Effector memory CD4-positive, alpha-beta T cell (primary cell): ENCODE measurements around the gene HSPA4.
A peak's percentile ranks its signal among the peaks of the same experiment; 100 is the strongest.

Source experiments
- DNase-seq, 3 donors: peaks; one replicate each; pipeline ENCODE4 v3.0.0-alpha.2; 2020
- H3K27ac ChIP-seq: 2 replicates; pipeline ENCODE4 v1.7.0; 2013; ENCODE audit warnings: mild to moderate bottlenecking, low read length, moderate library complexity; ENCODE audit not compliant: insufficient read depth, poor library complexity, severe bottlenecking
- H3K27me3 ChIP-seq: replicated peaks from 2 replicates; pipeline ENCODE4 v1.7.0; 2013; ENCODE audit warnings: mild to moderate bottlenecking, low read length; ENCODE audit not compliant: insufficient read depth, control insufficient read depth, poor library complexity, severe bottlenecking
- H3K36me3 ChIP-seq: 2 replicates; pipeline ENCODE4 v1.7.0; 2013; ENCODE audit warnings: mild to moderate bottlenecking, low read length, moderate library complexity; ENCODE audit not compliant: control insufficient read depth, insufficient read depth
- H3K4me1 ChIP-seq: 2 replicates; pipeline ENCODE4 v1.7.0; 2013; ENCODE audit warnings: low read length, mild to moderate bottlenecking; ENCODE audit not compliant: control insufficient read depth, insufficient read depth, poor library complexity, severe bottlenecking
- H3K4me3 ChIP-seq: 2 replicates; pipeline ENCODE4 v1.7.0; 2013; ENCODE audit warnings: low read length, low read depth, mild to moderate bottlenecking; ENCODE audit not compliant: insufficient read depth, poor library complexity, severe bottlenecking
- H3K9me3 ChIP-seq: 2 replicates; pipeline ENCODE4 v1.7.0; 2013; ENCODE audit warnings: mild to moderate bottlenecking, low read length, moderate library complexity; ENCODE audit not compliant: control insufficient read depth

Gene HSPA4

GRCh38 chr5:133048993-133049725 is 2.7 kb upstream of the HSPA4 start:
- Histone ChIP-seq H3K27me3 (no peaks in the 10 kb centered on the region), H3K4me1 (peaks cover 14% of the 10 kb centered on the region), H3K36me3 (no peaks in the 10 kb centered on the region), H3K27ac (no peak overlapping the region), H3K9me3 (no peaks in the 10 kb centered on the region), H3K4me3 (no peak overlapping the region)
- no peak for DNase-seq

- H3K36me3 ChIP-seq = no peaks in the 10 kb centered on the region
- peaks cover 14% of the 10 kb centered on the region for H3K4me1 ChIP-seq
- DNase-seq = no peak
- H3K27me3 ChIP-seq = no peaks in the 10 kb centered on the region
- H3K27ac ChIP-seq = no peak overlapping the region
- no peak overlapping the region for H3K4me3 ChIP-seq
- no peaks in the 10 kb centered on the region for H3K9me3 ChIP-seq
Observed at GRCh38 chr5:133049726-133050048, 2.1 kb upstream of the HSPA4 start.

GRCh38 chr5:133050521-133050920 is 1.3 kb upstream of the HSPA4 start:
- Histone ChIP-seq H3K27ac (peak overlapping the region; percentile 96), H3K27me3 (no peaks in the 10 kb centered on the region), H3K9me3 (no peaks in the 10 kb centered on the region), H3K4me1 (peaks cover 14% of the 10 kb centered on the region), H3K4me3 (peak overlapping the region; percentile 98), H3K36me3 (no peaks in the 10 kb centered on the region)
- no peak for DNase-seq

- H3K36me3 ChIP-seq = no peaks in the 10 kb centered on the region
- DNase-seq = no peak
- H3K27me3 ChIP-seq = no peaks in the 10 kb centered on the region
- no peaks in the 10 kb centered on the region for H3K9me3 ChIP-seq
- H3K27ac ChIP-seq = peak overlapping the region; percentile 96
- peak overlapping the region; percentile 98 for H3K4me3 ChIP-seq
- peaks cover 14% of the 10 kb centered on the region for H3K4me1 ChIP-seq
Observed at GRCh38 chr5:133051061-133051541, 712 bp upstream of the HSPA4 start.

GRCh38 chr5:133052317-133053175 is 733 bp downstream of the HSPA4 start:
- peak in 2 of 3 donors; percentile 29 to 42 for DNase-seq
- Histone ChIP-seq H3K36me3 (no peaks in the 10 kb centered on the region), H3K4me1 (peaks cover 14% of the 10 kb centered on the region), H3K27ac (peak overlapping the region; percentile 96), H3K4me3 (peak overlapping the region; percentile 98), H3K27me3 (no peaks in the 10 kb centered on the region), H3K9me3 (no peaks in the 10 kb centered on the region)

- Histone ChIP-seq H3K4me1 (peaks cover 14% of the 10 kb centered on the region), H3K27me3 (no peaks in the 10 kb centered on the region), H3K9me3 (no peaks in the 10 kb centered on the region), H3K4me3 (peak overlapping the region; percentile 98), H3K27ac (no peak overlapping the region), H3K36me3 (no peaks in the 10 kb centered on the region)
- DNase-seq = no peak
Observed at GRCh38 chr5:133053448-133053847, 1.6 kb downstream of the HSPA4 start.

- no peak overlapping the region for H3K27ac ChIP-seq
- H3K27me3 ChIP-seq = no peaks in the 10 kb centered on the region
- peaks cover 14% of the 10 kb centered on the region for H3K4me1 ChIP-seq
- DNase-seq = no peak
- H3K9me3 ChIP-seq = no peaks in the 10 kb centered on the region
- H3K4me3 ChIP-seq = no peak overlapping the region
- no peaks in the 10 kb centered on the region for H3K36me3 ChIP-seq
Observed at GRCh38 chr5:133054697-133055471, 3.1 kb downstream of the HSPA4 start.

GRCh38 chr5:133056891-133057290 is 5.1 kb downstream of the HSPA4 start:
- Histone ChIP-seq H3K4me3 (no peak overlapping the region), H3K4me1 (peaks cover 3% of the 10 kb centered on the region), H3K27me3 (no peaks in the 10 kb centered on the region), H3K27ac (no peak overlapping the region), H3K36me3 (no peaks in the 10 kb centered on the region), H3K9me3 (no peaks in the 10 kb centered on the region)
- no peak for DNase-seq

- peaks cover under 1% of the 10 kb centered on the region for H3K36me3 ChIP-seq
- H3K27me3 ChIP-seq = no peaks in the 10 kb centered on the region
- H3K9me3 ChIP-seq = no peaks in the 10 kb centered on the region
- H3K4me1 ChIP-seq = peaks cover 6% of the 10 kb centered on the region
- no peak overlapping the region for H3K27ac ChIP-seq
- no peak for DNase-seq
- no peak overlapping the region for H3K4me3 ChIP-seq
Observed at GRCh38 chr5:133059621-133060020, 7.8 kb downstream of the HSPA4 start.
